ENCODE measurements around the gene USP32. TPM values are rescaled to one million over a fixed set of nuclear protein-coding genes. Genes with fewer than 3 reads are reported as not detected.
"Not testable (repeated sequence)": the region's sequence is repeated elsewhere in the genome, so short reads cannot be mapped to it uniquely, and the experiment has no call there.

The USP32 gene
- total RNA-seq, 2 experiments from 2014 or later: 36.7 to 44.0 TPM

DNA sequence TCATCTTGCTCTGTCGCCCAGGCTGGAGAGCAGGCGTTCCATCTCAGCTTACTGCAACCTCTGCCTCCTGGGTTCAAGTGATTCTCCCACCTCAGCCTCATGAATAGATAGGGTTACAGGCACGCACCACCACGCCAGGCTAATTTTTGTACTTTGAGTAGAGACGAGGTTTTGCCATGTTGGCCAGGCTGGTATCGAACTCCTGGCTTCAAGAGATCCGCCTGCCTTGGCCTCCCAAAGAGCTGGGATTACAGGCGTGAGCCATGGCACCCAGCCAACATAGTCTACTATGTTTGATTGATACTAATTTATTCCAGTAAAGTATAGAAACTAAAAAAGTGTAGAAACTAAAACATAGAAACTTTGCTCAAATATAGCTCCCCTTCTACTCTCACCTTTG is 147.3 kb downstream of the USP32 start:
- peaks cover 17% of the 10 kb centered on the region for H3K36me3 Mint-ChIP-seq (ENCODE audit: low read depth)
- ATAC-seq (no peak), DNase-seq (no peak)
- no peak overlapping the region for H3K4me3 Mint-ChIP-seq
- CTCF ChIA-PET: interaction anchor here (0.9 to 2.1 kb wide), 2 partner anchors 14 to 102 kb away, joined by 3 to 9 read pairs; no protein-coding TSS in a partner anchor
- peaks cover 5% of the 10 kb centered on the region for H3K9me3 Mint-ChIP-seq (ENCODE audit: insufficient read depth)
- H3K27ac Mint-ChIP-seq: no peak overlapping the region
- H3K27me3 Mint-ChIP-seq (ENCODE audit: low read depth): no peaks in the 10 kb centered on the region
- POLR2A ChIA-PET: no interaction called here
- no peaks in the 10 kb centered on the region for H3K4me1 Mint-ChIP-seq (ENCODE audit: low read depth)

DNA sequence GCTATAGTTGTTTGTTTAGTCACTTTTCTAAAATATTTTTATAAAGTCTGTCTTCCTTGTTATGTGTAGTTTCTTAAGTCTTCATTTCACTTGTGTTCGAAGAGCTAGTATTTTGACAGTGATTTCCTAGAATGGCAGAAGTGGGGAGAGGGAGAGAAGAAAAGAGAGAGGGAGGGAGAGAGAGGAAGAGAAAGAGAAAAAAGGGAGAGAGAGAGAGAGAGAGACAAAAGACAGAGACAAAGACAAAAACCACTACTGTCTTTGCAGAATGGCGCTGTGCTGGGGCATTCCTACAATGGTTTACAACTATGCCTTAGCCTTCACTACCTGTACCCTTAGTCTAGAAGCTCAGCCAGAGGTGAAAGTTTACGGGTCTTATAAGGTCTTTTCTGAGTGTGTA is 151.6 kb downstream of the USP32 start:
- no peak for ATAC-seq
- peaks cover 7% of the 10 kb centered on the region for H3K36me3 Mint-ChIP-seq (ENCODE audit: low read depth)
- POLR2A ChIA-PET: no interaction called here
- H3K4me1 Mint-ChIP-seq (ENCODE audit: low read depth): no peaks in the 10 kb centered on the region
- H3K4me3 Mint-ChIP-seq: no peak overlapping the region
- H3K27me3 Mint-ChIP-seq (ENCODE audit: low read depth): no peaks in the 10 kb centered on the region
- CTCF ChIA-PET: interaction anchor here (2.0 kb wide), 1 partner anchor 9 kb away, joined by 9 read pairs; no protein-coding TSS in a partner anchor
- DNase-seq: no peak
- no peak overlapping the region for H3K27ac Mint-ChIP-seq
- H3K9me3 Mint-ChIP-seq (ENCODE audit: insufficient read depth): no peaks in the 10 kb centered on the region

- H3K27ac Mint-ChIP-seq: no peak overlapping the region
- H3K36me3 Mint-ChIP-seq (ENCODE audit: low read depth): peaks cover 8% of the 10 kb centered on the region
- no peaks in the 10 kb centered on the region for H3K4me1 Mint-ChIP-seq (ENCODE audit: low read depth)
- no peak for DNase-seq
- no peaks in the 10 kb centered on the region for H3K27me3 Mint-ChIP-seq (ENCODE audit: low read depth)
- H3K9me3 Mint-ChIP-seq (ENCODE audit: insufficient read depth): no peaks in the 10 kb centered on the region
- no peak overlapping the region for H3K4me3 Mint-ChIP-seq
- ChIA-PET POLR2A (no interaction called here), CTCF (interaction anchor here (0.7 to 2.9 kb wide), 19 partner anchors 9 to 406 kb away, joined by 3 to 14 read pairs (median 4); no protein-coding TSS in a partner anchor)
- ATAC-seq: no peak
Observed at GRCh38 chr17:60231691-60232090, 160.2 kb downstream of the USP32 start.

GRCh38 chr17:60231234-60231633 is 160.7 kb downstream of the USP32 start:
- no peaks in the 10 kb centered on the region for H3K9me3 Mint-ChIP-seq (ENCODE audit: insufficient read depth)
- H3K27ac Mint-ChIP-seq: no peak overlapping the region
- no peaks in the 10 kb centered on the region for H3K4me1 Mint-ChIP-seq (ENCODE audit: low read depth)
- ATAC-seq (no peak), DNase-seq (no peak)
- H3K4me3 Mint-ChIP-seq: no peak overlapping the region
- ChIA-PET POLR2A (no interaction called here), CTCF (interaction anchor here (0.7 to 2.9 kb wide), 20 partner anchors 10 to 407 kb away, joined by 3 to 14 read pairs (median 4); no protein-coding TSS in a partner anchor)
- H3K36me3 Mint-ChIP-seq (ENCODE audit: low read depth): peaks cover 8% of the 10 kb centered on the region
- H3K27me3 Mint-ChIP-seq (ENCODE audit: low read depth): no peaks in the 10 kb centered on the region

DNA sequence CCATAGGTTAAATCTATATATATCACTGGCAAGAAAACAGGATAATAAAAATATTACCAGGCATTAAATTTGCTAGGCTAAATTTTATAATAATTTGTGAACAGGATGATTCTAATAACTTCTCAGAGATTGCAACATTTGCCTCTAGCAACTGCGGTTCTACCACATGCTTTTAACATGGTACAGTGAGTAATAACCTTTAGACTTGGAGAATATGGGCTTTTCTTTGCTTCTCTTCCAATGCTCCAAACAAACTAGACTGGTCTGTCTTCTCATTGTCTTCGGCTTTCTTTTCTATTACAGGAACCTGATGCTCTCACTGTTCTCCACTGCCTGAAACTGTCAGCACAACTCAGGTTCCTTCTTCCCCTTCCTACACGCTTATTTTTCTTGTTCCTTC is 161.6 kb downstream of the USP32 start:
- Mint-ChIP-seq H3K36me3 (ENCODE audit: low read depth) (peaks cover 7% of the 10 kb centered on the region), H3K27me3 (ENCODE audit: low read depth) (no peaks in the 10 kb centered on the region), H3K4me1 (ENCODE audit: low read depth) (no peaks in the 10 kb centered on the region), H3K9me3 (ENCODE audit: insufficient read depth) (no peaks in the 10 kb centered on the region), H3K4me3 (no peak overlapping the region), H3K27ac (no peak overlapping the region)
- CTCF ChIA-PET: interaction anchor here (1.4 to 2.9 kb wide), 7 partner anchors 13 to 211 kb away, joined by 4 to 14 read pairs (median 6); no protein-coding TSS in a partner anchor
- POLR2A ChIA-PET: no interaction called here
- DNase-seq (no peak), ATAC-seq (no peak)

GRCh38 chr17:60229188-60229802 is 162.6 kb downstream of the USP32 start:
- H3K36me3 Mint-ChIP-seq (ENCODE audit: low read depth): peaks cover 2% of the 10 kb centered on the region
- ChIA-PET POLR2A (no interaction called here), CTCF (interaction anchor here (1.7 kb wide), 1 partner anchor 87 kb away, joined by 10 read pairs; no protein-coding TSS in a partner anchor)
- DNase-seq: no peak
- H3K4me1 Mint-ChIP-seq (ENCODE audit: low read depth): no peaks in the 10 kb centered on the region
- H3K4me3 Mint-ChIP-seq: no peak overlapping the region
- no peaks in the 10 kb centered on the region for H3K27me3 Mint-ChIP-seq (ENCODE audit: low read depth)
- no peaks in the 10 kb centered on the region for H3K9me3 Mint-ChIP-seq (ENCODE audit: insufficient read depth)
- no peak overlapping the region for H3K27ac Mint-ChIP-seq
- no peak for ATAC-seq

DNA sequence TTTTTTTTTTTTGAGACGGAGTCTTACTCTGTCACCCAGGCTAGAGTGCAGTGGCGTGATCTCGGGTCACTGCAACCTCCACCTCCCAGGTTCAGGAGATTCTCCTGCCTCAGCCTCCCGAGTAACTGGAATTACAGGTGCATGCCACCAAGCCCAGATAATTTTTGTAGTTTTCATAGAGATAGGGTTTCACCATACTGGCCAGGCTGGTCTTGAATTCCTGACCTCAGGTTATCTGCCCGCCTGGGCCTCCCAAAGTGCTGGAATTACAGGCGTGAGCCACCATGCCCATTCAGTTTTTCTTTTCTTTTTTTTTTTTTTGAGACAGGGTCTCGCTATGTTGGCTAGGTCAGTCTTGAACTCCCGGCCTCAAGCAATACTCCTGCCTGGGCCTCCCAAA is 164.7 kb downstream of the USP32 start:
- POLR2A ChIA-PET; H3K27ac Mint-ChIP-seq; H3K27me3 Mint-ChIP-seq (ENCODE audit: low read depth); H3K4me1 Mint-ChIP-seq (ENCODE audit: low read depth); H3K36me3 Mint-ChIP-seq (ENCODE audit: low read depth); H3K9me3 Mint-ChIP-seq (ENCODE audit: insufficient read depth); H3K4me3 Mint-ChIP-seq; DNase-seq; CTCF ChIA-PET; ATAC-seq: not testable (repeated sequence)

DNA sequence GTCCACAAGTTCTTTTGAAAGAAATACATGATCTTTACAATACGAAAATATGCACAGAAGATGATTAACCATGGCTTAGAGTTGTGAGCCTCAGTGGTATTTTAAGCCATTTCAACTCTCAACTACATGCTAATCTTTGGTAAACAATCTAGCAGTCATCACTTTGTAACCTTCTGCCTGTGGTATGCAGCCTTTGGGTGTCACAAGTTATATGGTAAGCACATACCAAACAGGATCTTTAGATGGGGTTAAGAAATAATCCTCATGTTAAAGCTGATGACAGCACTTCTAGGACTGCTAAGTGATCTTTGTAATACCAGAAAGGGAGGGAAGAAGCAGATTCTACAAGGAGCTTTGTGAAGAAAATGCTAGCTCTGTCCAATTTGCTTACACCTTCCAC is 167.9 kb downstream of the USP32 start:
- Mint-ChIP-seq H3K4me3 (no peak overlapping the region), H3K9me3 (ENCODE audit: insufficient read depth) (no peaks in the 10 kb centered on the region), H3K4me1 (ENCODE audit: low read depth) (no peaks in the 10 kb centered on the region), H3K27ac (no peak overlapping the region), H3K36me3 (ENCODE audit: low read depth) (peaks cover 12% of the 10 kb centered on the region), H3K27me3 (ENCODE audit: low read depth) (no peaks in the 10 kb centered on the region)
- no peak for DNase-seq
- ChIA-PET POLR2A (no interaction called here), CTCF (interaction anchor here (0.9 to 1.4 kb wide), 2 partner anchors 38 to 415 kb away, joined by 3 read pairs; no protein-coding TSS in a partner anchor)
- ATAC-seq: no peak

- ChIA-PET CTCF (interaction anchor here (0.6 to 1.5 kb wide), 3 partner anchors 80 to 415 kb away, joined by 3 read pairs; no protein-coding TSS in a partner anchor), POLR2A (no interaction called here)
- Mint-ChIP-seq H3K36me3 (ENCODE audit: low read depth) (peaks cover 12% of the 10 kb centered on the region), H3K27ac (no peak overlapping the region), H3K4me1 (ENCODE audit: low read depth) (no peaks in the 10 kb centered on the region), H3K9me3 (ENCODE audit: insufficient read depth) (no peaks in the 10 kb centered on the region), H3K4me3 (no peak overlapping the region), H3K27me3 (ENCODE audit: low read depth) (no peaks in the 10 kb centered on the region)
- ATAC-seq (no peak), DNase-seq (no peak)
Observed at GRCh38 chr17:60223456-60223855, 168.5 kb downstream of the USP32 start.

- CTCF ChIA-PET: not testable (repeated sequence)
Observed at GRCh38 chr17:60218774-60219173, 173.2 kb downstream of the USP32 start.

DNA sequence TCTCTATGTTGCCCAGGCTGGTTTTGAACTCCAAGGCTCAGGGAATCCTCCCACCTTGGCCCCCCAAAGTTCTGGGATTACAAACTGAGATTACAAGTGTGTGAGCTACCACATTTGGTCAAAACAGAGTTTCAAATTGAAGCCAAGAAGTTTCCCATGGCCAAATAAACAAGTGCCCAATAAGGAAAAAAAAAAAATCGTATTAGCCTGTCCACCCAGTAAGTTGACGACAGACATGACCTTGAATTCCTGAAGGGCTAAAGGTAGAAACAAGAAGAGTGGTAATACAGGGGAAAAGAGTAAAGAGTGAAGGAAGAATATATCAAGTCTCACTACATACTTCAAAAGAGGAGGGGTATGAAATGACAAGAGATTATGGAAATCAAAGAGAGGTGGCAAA is 176.0 kb downstream of the USP32 start:
- DNase-seq; H3K27me3 Mint-ChIP-seq (ENCODE audit: low read depth); CTCF ChIA-PET; H3K36me3 Mint-ChIP-seq (ENCODE audit: low read depth); POLR2A ChIA-PET; H3K4me1 Mint-ChIP-seq (ENCODE audit: low read depth); H3K4me3 Mint-ChIP-seq; H3K27ac Mint-ChIP-seq; ATAC-seq; H3K9me3 Mint-ChIP-seq (ENCODE audit: insufficient read depth): not testable (repeated sequence)

More at GRCh38 chr17:60218774-60219173, 173.2 kb downstream of the USP32 start:
- POLR2A ChIA-PET; H3K27ac Mint-ChIP-seq; H3K4me1 Mint-ChIP-seq (ENCODE audit: low read depth); H3K9me3 Mint-ChIP-seq (ENCODE audit: insufficient read depth); H3K27me3 Mint-ChIP-seq (ENCODE audit: low read depth); H3K4me3 Mint-ChIP-seq; DNase-seq; ATAC-seq: not testable (repeated sequence)
- peaks cover 11% of the 10 kb centered on the region for H3K36me3 Mint-ChIP-seq (ENCODE audit: low read depth)

- H3K9me3 Mint-ChIP-seq (ENCODE audit: insufficient read depth); ATAC-seq; DNase-seq; H3K27me3 Mint-ChIP-seq (ENCODE audit: low read depth); H3K4me1 Mint-ChIP-seq (ENCODE audit: low read depth); CTCF ChIA-PET; H3K4me3 Mint-ChIP-seq; H3K27ac Mint-ChIP-seq; H3K36me3 Mint-ChIP-seq (ENCODE audit: low read depth); POLR2A ChIA-PET: not testable (repeated sequence)
Observed at GRCh38 chr17:60211282-60211681, 180.7 kb downstream of the USP32 start.
